ENCODE results near the gene UBE2O. TPM values are rescaled to one million over a fixed set of nuclear protein-coding genes. Genes with fewer than 3 reads are reported as not detected.
A peak's percentile ranks its signal among the peaks of the same experiment; 100 is the strongest.

Gene UBE2O
- total and polyA plus RNA-seq, 7 experiments from 2014 or later = 8.7 to 50.8 (median 39.2) TPM

DNA sequence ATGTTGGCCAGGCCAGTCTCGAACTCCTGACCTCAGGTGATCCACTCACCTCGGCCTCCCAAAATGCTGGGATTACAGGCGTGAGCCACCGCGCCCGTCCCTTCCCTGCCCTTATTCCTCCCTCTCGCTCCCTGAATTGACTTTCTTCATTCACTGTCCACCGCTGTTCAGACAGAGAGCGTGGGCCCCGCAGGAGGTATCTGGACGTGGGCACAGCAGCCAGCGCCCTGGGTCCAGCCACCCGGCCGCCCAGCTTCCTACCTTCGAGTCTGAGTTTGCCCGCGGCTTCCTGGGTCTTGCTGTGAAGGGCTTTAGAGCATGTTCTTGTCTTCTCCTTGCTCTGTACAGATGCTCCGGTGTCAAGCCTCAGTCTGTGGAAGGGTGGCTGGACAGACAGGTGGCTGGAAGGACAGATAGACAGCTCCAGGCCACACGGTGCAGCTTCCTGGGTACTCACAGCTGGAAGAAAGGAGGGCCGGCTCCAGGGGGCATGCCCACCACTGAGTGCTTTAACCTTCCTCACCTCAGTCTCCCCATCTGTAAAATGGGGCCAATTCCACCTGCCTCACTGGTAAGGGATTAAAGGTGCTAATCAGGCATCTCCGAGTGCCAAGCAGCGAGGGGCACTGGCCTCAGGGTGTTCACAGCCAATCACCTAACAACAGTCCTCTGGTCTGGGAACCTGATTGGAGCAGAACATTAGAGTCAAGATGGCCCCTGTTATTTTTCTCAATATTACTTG, 34.7 kb upstream of the UBE2O start:
- ChIA-PET POLR2A (no interaction called here), CTCF (no interaction called here)
- no peaks in the 10 kb centered on the region for H3K9me3 Mint-ChIP-seq
- no peak overlapping the region for H3K4me3 Mint-ChIP-seq
- H3K9me3 ChIP-seq (ENCODE audit: control insufficient read depth in 2 of 3, low read length in 3 of 3) = no peaks in the 10 kb centered on the region
- no peak overlapping the region for H3K27ac ChIP-seq (ENCODE audit: low read depth, low read length)
- H3K27ac Mint-ChIP-seq = peak overlapping the region in 2 of 9 donors; percentile 25 to 52
- H3K4me3 ChIP-seq (ENCODE audit: low read length) = no peak overlapping the region
- peaks cover 0 to 14% (median 0%) of the 10 kb centered on the region in 5 donors for H3K36me3 Mint-ChIP-seq
- ATAC-seq (no peak), DNase-seq (no peak)
- H3K27me3 Mint-ChIP-seq = no peaks in the 10 kb centered on the region
- H3K36me3 ChIP-seq (ENCODE audit: control insufficient read depth in 2 of 3, insufficient read depth in 3 of 3, low read length in 3 of 3) = peaks cover 0 to 4% (median 0%) of the 10 kb centered on the region in 3 experiments
- H3K27me3 ChIP-seq (ENCODE audit: control insufficient read depth in 2 of 2, insufficient read depth in 2 of 2, low read length in 2 of 2) = no peaks in the 10 kb centered on the region
- peaks cover 10 to 17% of the 10 kb centered on the region in 2 donors for H3K4me1 ChIP-seq (ENCODE audit: control insufficient read depth in 2 of 2, insufficient read depth in 2 of 2, low read length in 2 of 2)
- peaks cover 3 to 42% (median 17%) of the 10 kb centered on the region in 7 donors for H3K4me1 Mint-ChIP-seq
- intact Hi-C loops (cut with micrococcal nuclease) = no loop called here

DNA sequence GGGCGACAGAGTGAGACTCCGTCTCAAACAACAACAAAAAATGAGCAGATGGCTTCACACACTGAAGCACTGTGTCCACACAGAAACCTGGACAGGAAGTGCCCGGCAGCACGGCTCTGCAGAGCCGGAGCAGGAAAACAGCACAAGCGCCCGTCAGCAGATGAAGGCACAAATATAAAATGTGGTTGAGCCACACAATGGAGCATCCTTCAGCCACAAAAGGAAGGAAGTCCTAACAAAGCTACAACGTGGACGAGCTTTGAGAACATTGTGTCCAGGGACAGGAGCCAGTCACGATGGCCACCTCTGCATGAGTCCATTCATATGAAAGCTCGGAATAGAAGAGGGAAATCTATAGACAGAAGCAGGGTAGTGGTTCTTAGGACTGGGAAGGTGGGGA, 32.6 kb upstream of the UBE2O start:
- peak; percentile 32 for ATAC-seq
- CTCF ChIA-PET = no interaction called here
- peaks cover 0 to 4% of the 10 kb centered on the region in 2 donors for H3K4me1 ChIP-seq (ENCODE audit: control insufficient read depth in 2 of 2, insufficient read depth in 2 of 2, low read length in 2 of 2)

GRCh38 chr17:76484228-76484725, 31.3 kb upstream of the UBE2O start:
- Histone ChIP-seq H3K4me1 (ENCODE audit: control insufficient read depth in 2 of 2, insufficient read depth in 2 of 2, low read length in 2 of 2) (peaks cover 0 to 4% of the 10 kb centered on the region in 2 donors), H3K36me3 (ENCODE audit: control insufficient read depth in 2 of 3, insufficient read depth in 3 of 3, low read length in 3 of 3) (peaks cover 0 to 4% (median 0%) of the 10 kb centered on the region in 3 experiments), H3K27me3 (ENCODE audit: control insufficient read depth in 2 of 2, insufficient read depth in 2 of 2, low read length in 2 of 2) (no peaks in the 10 kb centered on the region), H3K9me3 (ENCODE audit: control insufficient read depth in 2 of 3, low read length in 3 of 3) (no peaks in the 10 kb centered on the region), H3K27ac (ENCODE audit: low read depth, low read length) (no peak overlapping the region), H3K4me3 (ENCODE audit: low read length) (no peak overlapping the region)
- ChIA-PET POLR2A (no interaction called here), CTCF (no interaction called here)
- Mint-ChIP-seq H3K27ac (peak overlapping the region in 1 of 9 donors; percentile 6), H3K36me3 (peaks cover 0 to 18% (median 0%) of the 10 kb centered on the region in 5 donors), H3K4me1 (peaks cover 0 to 25% (median 0%) of the 10 kb centered on the region in 7 donors), H3K4me3 (peak overlapping the region in 1 of 10 donors; percentile 52), H3K9me3 (no peaks in the 10 kb centered on the region), H3K27me3 (no peaks in the 10 kb centered on the region)
- ATAC-seq (no peak), DNase-seq (no peak)
- intact Hi-C loops (cut with micrococcal nuclease) = no loop called here

More for the DNA sequence above, 32.6 kb upstream of the UBE2O start:
- peaks cover 0 to 27% (median 0%) of the 10 kb centered on the region in 7 donors for H3K4me1 Mint-ChIP-seq
- Histone ChIP-seq H3K4me3 (ENCODE audit: low read length) (no peak overlapping the region), H3K36me3 (ENCODE audit: control insufficient read depth in 2 of 3, insufficient read depth in 3 of 3, low read length in 3 of 3) (peaks cover 0 to 4% (median 0%) of the 10 kb centered on the region in 3 experiments), H3K9me3 (ENCODE audit: control insufficient read depth in 2 of 3, low read length in 3 of 3) (no peaks in the 10 kb centered on the region), H3K27ac (ENCODE audit: low read depth, low read length) (no peak overlapping the region), H3K27me3 (ENCODE audit: control insufficient read depth in 2 of 2, insufficient read depth in 2 of 2, low read length in 2 of 2) (no peaks in the 10 kb centered on the region)
- intact Hi-C loops (cut with micrococcal nuclease) = no loop called here
- no peak for DNase-seq
- peak overlapping the region in 2 of 9 donors; percentile 32 to 48 for H3K27ac Mint-ChIP-seq
- no peaks in the 10 kb centered on the region for H3K27me3 Mint-ChIP-seq
- H3K9me3 Mint-ChIP-seq = no peaks in the 10 kb centered on the region
- peaks cover 0 to 18% (median 0%) of the 10 kb centered on the region in 5 donors for H3K36me3 Mint-ChIP-seq
- POLR2A ChIA-PET = interaction anchor here (0.9 kb wide), 1 partner anchor 9 kb away, joined by 4 read pairs; no protein-coding TSS in a partner anchor
- no peak overlapping the region for H3K4me3 Mint-ChIP-seq

- Histone ChIP-seq H3K4me1 (ENCODE audit: control insufficient read depth in 2 of 2, insufficient read depth in 2 of 2, low read length in 2 of 2) (no peaks in the 10 kb centered on the region), H3K36me3 (ENCODE audit: control insufficient read depth in 2 of 3, insufficient read depth in 3 of 3, low read length in 3 of 3) (peaks cover 0 to 15% (median 0%) of the 10 kb centered on the region in 3 experiments), H3K4me3 (ENCODE audit: low read length) (no peak overlapping the region), H3K27ac (ENCODE audit: low read depth, low read length) (no peak overlapping the region), H3K27me3 (ENCODE audit: control insufficient read depth in 2 of 2, insufficient read depth in 2 of 2, low read length in 2 of 2) (no peaks in the 10 kb centered on the region), H3K9me3 (ENCODE audit: control insufficient read depth in 2 of 3, low read length in 3 of 3) (no peaks in the 10 kb centered on the region)
- peaks cover 0 to 26% (median 0%) of the 10 kb centered on the region in 7 donors for H3K4me1 Mint-ChIP-seq
- DNase-seq (no peak), ATAC-seq (peak; percentile 42)
- H3K4me3 Mint-ChIP-seq = no peak overlapping the region
- no peaks in the 10 kb centered on the region for H3K9me3 Mint-ChIP-seq
- ChIA-PET CTCF (interaction anchor here (1.7 kb wide), 1 partner anchor 22 kb away, joined by 6 read pairs; no protein-coding TSS in a partner anchor), POLR2A (interaction anchor here (1.4 kb wide), 1 partner anchor 9 kb away, joined by 4 read pairs; no protein-coding TSS in a partner anchor)
- intact Hi-C loops (cut with micrococcal nuclease) = no loop called here
- H3K27me3 Mint-ChIP-seq = no peaks in the 10 kb centered on the region
- H3K36me3 Mint-ChIP-seq = peaks cover 0 to 18% (median 4%) of the 10 kb centered on the region in 5 donors
- H3K27ac Mint-ChIP-seq = no peak overlapping the region
Measured at GRCh38 chr17:76481071-76481655, 28.2 kb upstream of the UBE2O start.

DNA sequence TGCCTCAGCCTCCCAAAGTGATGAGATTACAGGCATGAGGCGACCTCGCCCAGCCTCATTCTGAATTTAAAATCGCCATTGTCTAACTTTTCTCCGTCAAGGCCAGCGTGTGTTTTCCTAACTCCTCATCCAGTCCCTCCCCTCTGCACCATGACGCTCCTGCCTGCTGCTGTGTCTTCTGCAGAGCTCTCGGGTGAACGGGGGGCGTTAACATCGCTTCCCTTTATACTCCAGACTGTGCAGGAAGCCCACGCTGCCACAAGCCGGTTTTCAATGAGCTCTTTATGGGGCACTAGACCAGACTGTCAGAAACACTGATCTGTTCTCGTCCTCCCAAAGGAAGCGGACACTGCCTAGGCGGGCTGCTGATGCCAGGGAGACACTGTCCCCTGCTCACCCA, 27.7 kb upstream of the UBE2O start:
- intact Hi-C loops (cut with micrococcal nuclease) = no loop called here
- CTCF ChIA-PET = interaction anchor here (1.7 kb wide), 1 partner anchor 22 kb away, joined by 6 read pairs; no protein-coding TSS in a partner anchor
- no peaks in the 10 kb centered on the region for H3K27me3 Mint-ChIP-seq
- H3K9me3 ChIP-seq (ENCODE audit: control insufficient read depth in 2 of 3, low read length in 3 of 3) = no peaks in the 10 kb centered on the region
- POLR2A ChIA-PET = interaction anchor here (1.4 to 1.5 kb wide), 2 partner anchors 10 to 11 kb away, joined by 4 to 5 read pairs; no protein-coding TSS in a partner anchor
- H3K36me3 ChIP-seq (ENCODE audit: control insufficient read depth in 2 of 3, insufficient read depth in 3 of 3, low read length in 3 of 3) = peaks cover 0 to 15% (median 0%) of the 10 kb centered on the region in 3 experiments
- DNase-seq = no peak
- H3K9me3 Mint-ChIP-seq = no peaks in the 10 kb centered on the region
- H3K4me3 ChIP-seq (ENCODE audit: low read length) = no peak overlapping the region
- H3K27ac Mint-ChIP-seq = peak overlapping the region in 1 of 9 donors; percentile 58
- peaks cover 0 to 18% (median 4%) of the 10 kb centered on the region in 5 donors for H3K36me3 Mint-ChIP-seq
- H3K4me1 ChIP-seq (ENCODE audit: control insufficient read depth in 2 of 2, insufficient read depth in 2 of 2, low read length in 2 of 2) = no peaks in the 10 kb centered on the region
- H3K27me3 ChIP-seq (ENCODE audit: control insufficient read depth in 2 of 2, insufficient read depth in 2 of 2, low read length in 2 of 2) = no peaks in the 10 kb centered on the region
- no peak for ATAC-seq
- H3K4me1 Mint-ChIP-seq = peaks cover 0 to 23% (median 0%) of the 10 kb centered on the region in 7 donors
- H3K27ac ChIP-seq (ENCODE audit: low read depth, low read length) = no peak overlapping the region
- no peak overlapping the region for H3K4me3 Mint-ChIP-seq

GRCh38 chr17:76479515-76480060, 26.6 kb upstream of the UBE2O start:
- no peak overlapping the region for H3K27ac Mint-ChIP-seq
- ChIA-PET POLR2A (interaction anchor here (1.4 to 1.5 kb wide), 2 partner anchors 11 to 13 kb away, joined by 4 to 5 read pairs; no protein-coding TSS in a partner anchor), CTCF (no interaction called here)
- DNase-seq (no peak), ATAC-seq (no peak)
- H3K27ac ChIP-seq (ENCODE audit: low read depth, low read length) = no peak overlapping the region
- H3K4me1 ChIP-seq (ENCODE audit: control insufficient read depth in 2 of 2, insufficient read depth in 2 of 2, low read length in 2 of 2) = no peaks in the 10 kb centered on the region
- H3K4me3 Mint-ChIP-seq = no peak overlapping the region
- intact Hi-C loops (cut with micrococcal nuclease) = no loop called here
- peaks cover 0 to 15% (median 0%) of the 10 kb centered on the region in 3 experiments for H3K36me3 ChIP-seq (ENCODE audit: control insufficient read depth in 2 of 3, insufficient read depth in 3 of 3, low read length in 3 of 3)
- no peak overlapping the region for H3K4me3 ChIP-seq (ENCODE audit: low read length)
- peaks cover 0 to 20% (median 0%) of the 10 kb centered on the region in 7 donors for H3K4me1 Mint-ChIP-seq
- no peaks in the 10 kb centered on the region for H3K9me3 Mint-ChIP-seq
- no peaks in the 10 kb centered on the region for H3K27me3 ChIP-seq (ENCODE audit: control insufficient read depth in 2 of 2, insufficient read depth in 2 of 2, low read length in 2 of 2)
- H3K27me3 Mint-ChIP-seq = no peaks in the 10 kb centered on the region
- H3K9me3 ChIP-seq (ENCODE audit: control insufficient read depth in 2 of 3, low read length in 3 of 3) = no peaks in the 10 kb centered on the region
- peaks cover 0 to 23% (median 7%) of the 10 kb centered on the region in 5 donors for H3K36me3 Mint-ChIP-seq

All from naive thymus-derived CD4-positive, alpha-beta T cell (primary cell).